Nasal cavity respiratory epithelium epithelial cell of viscerocranial mucosa (primary cell): ENCODE data around the gene SMKR1. TPM values are rescaled to one million over a fixed set of nuclear protein-coding genes. Genes with fewer than 3 reads are reported as not detected.

ENCODE experiments used
- total RNA-seq: library from RNA; depleted of rRNA; stranded (reverse); fragments of >200 nt; gene quantifications from 2 replicates; pipeline ENCODE4 v1.2.3, GENCODE V29; 2014

SMKR1 gene
- total RNA-seq, result 0.43 and 2.4 TPM in 2 replicates

DNA sequence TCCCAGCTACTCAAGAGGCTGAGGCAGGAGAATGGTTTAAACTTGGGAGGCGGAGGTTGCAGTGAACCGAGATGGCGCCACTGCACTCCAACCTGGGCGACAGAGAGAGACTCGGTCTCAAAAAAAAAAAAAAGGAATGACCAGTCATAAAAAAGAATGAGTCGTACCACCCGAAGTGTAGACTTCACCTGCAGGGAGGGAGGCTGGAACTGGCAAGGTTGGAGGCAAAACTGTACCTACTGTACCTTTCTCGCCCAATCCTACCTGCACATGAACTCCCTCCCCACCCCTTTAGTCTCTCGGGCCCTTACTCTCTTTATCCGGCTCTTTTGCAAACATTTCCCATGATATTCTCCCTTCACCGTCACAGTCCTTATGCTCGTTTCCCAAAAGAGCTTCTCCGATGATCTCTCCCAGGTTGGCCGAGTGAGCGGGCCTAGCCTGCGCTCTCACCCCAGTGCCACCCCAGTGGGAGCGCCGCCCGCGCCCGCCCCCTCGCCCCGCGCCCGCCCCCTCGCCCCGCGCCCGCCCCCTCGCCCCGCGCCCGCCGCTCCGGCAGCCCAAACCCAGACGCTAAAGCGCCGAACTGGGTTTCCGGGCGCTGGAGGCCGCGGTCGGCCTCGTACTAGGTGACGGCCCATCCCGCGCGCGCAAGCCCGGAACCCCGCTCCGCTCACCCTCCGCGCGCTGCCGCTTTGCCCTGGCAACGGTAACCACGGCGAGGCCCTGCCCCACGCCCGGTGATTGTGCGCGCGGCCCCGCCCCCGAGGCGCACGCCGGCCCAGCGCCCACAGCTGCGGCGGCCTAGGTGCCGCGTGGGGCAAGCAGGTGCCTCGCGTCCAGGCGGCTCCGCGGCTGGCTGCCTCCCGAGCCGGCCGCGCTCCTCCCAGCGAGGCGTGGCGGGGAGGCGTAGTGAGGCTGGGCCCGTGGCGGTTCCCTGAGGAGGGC, at the start of gene SMKR1:
SMKR1 (plus strand) TSS at position 772 of the 948 bp plus-strand sequence. CDS start 294 bp downstream, outside the sequence.

Other genes with a start within 250 kb of the SMKR1 start
- 9.6 and 26.7 TPM in 2 replicates for gene STRIP2, start 68.1 kb upstream of the SMKR1 start, total RNA-seq
- gene NRF1, start 109.2 kb downstream of the SMKR1 start, total RNA-seq, result 12.6 and 18.8 TPM in 2 replicates